HG02678 (cell line): Measurements from ENCODE around the gene PHACTR3.
A peak's percentile ranks its signal among the peaks of the same experiment; 100 is the strongest.

ENCODE experiments used
- ATAC-seq: cut with Tn5 transposase; IDR thresholded peaks from one replicate; pipeline ENCODE4 v1.9.1; 2021; ENCODE audit warnings: mild to moderate bottlenecking, moderate library complexity; ENCODE audit not compliant: unreplicated experiment

Gene PHACTR3

GRCh38 chr20:59772931-59773913 lies 168.9 kb downstream of the PHACTR3 start:
- no peak for ATAC-seq

- no peak for ATAC-seq
These were observed 169.9 kb downstream of the PHACTR3 start for GRCh38 chr20:59774204-59774641.

DNA sequence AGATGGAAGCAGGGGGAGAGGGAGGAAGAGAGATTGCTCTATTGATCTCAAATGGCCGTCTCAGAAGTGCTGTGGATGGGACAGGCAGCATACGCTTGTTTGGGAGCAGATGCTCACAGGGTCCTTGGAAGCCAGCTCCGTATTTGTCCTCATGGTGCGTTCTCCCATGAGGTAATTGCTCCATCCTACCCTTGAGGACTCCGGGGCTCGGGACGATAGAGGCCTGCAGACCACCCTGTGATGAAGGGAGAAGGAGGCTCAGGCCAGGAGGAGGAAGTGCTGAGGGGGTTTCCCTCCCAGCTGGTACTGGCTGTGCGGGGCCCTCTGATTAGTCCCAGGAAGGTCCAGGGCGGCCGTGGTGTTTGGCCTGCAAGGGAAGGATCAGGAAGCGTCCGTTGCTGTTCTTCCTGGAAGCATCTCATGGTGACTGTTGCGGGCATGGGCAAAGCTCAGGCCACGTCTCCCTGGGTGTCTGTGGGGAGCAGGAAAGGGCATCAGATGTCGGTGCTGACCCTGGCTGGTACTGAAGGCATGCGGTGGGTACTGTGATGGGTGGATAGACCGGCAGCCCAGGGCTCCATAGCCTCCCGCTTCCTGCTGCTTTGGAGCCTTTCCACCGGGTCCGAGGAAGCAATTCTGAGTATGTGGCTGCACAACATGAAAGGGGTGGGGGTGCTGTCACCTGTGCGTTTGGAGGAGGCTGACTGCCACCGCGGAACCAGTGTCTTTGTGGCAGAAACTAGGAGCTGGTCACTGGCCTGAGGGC lies 170.8 kb downstream of the PHACTR3 start:
- no peak for ATAC-seq

- ATAC-seq: no peak
These were observed 171.3 kb downstream of the PHACTR3 start for GRCh38 chr20:59775687-59776055.

- no peak for ATAC-seq
These were observed 171.8 kb downstream of the PHACTR3 start for GRCh38 chr20:59776059-59776603.

DNA sequence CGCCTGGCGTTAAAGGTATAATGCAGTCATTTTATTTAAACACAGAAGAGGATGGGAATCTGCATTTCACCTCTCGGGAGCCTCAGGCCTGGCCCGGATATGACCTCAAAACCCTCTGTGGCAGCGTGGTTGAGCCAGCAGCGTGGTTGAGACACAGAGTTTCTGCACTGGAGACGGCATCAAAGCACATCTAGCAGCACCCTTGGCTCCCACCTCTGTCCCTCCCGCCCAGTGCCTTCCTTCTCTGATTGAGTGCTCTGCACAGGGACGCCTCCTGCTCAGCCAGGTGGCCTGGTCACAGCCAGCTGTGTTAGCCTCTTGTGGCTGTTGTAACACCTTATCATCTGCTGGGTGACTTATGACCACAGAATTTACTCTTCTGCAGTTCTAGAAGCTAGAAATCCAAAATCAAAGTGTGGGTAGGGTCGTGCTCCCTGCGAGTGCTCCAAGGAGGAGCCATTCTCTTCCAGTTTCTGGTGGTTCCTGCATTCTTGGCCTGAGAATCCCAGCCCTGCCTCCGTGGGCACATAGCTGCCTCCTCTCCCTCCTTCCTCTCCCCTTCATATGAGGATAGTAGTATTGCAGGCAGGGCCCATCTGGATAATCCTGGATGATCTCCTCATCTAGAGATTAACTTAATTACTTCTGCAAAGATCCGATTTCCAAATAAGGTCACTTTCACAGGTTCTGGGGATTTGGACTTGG lies 172.4 kb downstream of the PHACTR3 start:
- no peak for ATAC-seq

- ATAC-seq: no peak
These were observed 173.0 kb downstream of the PHACTR3 start for GRCh38 chr20:59777331-59777725.

DNA sequence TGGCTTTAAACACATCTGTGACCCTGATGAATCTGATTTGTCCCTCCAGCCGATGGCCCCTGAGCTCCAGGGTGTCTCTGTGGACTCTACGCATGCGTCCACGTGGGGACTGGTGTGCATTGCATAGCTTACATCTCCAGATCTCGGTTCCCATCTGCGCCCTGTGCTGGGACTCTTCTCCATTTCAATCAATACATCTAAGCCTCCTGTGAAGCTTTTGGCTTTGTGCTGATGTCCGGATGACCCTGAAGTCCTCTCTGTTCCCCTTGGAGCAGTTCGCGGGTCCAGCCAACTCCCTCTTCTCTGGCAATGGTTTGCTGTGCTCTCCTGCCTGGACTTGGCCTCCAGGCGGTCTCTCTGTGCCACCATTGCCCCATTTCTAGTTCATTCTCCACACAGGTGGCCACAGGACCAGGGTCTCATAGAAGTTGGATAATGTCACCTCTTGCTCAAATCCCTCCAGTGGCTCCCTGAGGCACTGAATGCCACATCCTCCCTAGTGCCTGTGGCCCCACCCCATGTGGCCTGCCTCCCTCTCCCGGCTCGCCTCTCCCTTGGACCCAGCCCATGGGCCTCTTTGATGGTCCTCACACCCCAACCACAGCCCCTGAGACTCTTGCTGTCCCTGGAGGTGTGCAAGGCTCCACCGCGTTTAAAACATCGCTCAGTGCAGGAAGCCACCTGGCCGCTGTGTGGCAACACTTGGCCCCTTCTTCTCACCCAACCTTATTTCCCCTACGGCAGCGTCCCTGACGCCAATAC lies 173.7 kb downstream of the PHACTR3 start:
- ATAC-seq: no peak

- ATAC-seq: no peak
These were observed 174.4 kb downstream of the PHACTR3 start for GRCh38 chr20:59778615-59779200.

DNA sequence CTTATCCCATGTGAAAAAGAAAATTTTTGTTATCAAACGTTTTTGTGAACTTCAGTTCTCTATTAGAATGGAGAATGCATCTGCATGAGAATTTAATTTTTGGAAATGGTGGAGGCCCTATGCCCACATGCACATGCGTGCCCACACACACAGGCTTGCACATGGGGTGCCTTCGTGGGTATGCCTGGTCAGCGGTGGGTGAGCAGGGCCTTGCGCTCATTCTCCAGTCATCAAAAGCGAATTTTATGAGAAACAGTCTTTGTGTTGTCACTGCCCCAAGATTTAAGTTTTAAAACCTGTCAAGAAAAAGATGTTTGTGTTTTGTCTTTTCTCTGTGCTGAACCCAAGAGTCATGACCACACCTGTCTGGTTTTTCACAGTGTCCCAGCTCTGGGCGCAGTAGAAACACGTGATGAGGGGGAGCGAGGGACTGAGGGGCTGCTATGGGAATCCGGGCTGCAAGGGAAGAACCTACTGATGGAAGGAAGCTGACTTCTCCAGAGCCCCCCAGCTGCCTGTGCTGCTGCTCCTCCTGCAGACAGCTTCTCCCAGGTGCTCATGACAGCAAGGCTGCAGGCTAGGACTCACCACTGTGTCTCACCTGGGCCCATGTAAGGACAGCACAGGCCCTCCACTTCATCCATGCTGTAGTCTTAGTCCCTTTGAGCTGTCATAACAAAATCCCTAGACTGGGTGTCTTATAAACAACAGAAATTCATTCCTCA lies 175.5 kb downstream of the PHACTR3 start:
- no peak for ATAC-seq

- no peak for ATAC-seq
These were observed 176.3 kb downstream of the PHACTR3 start for GRCh38 chr20:59780494-59781185.

GRCh38 chr20:59781226-59781625 lies 176.9 kb downstream of the PHACTR3 start:
- ATAC-seq: no peak

GRCh38 chr20:59782986-59783640 lies 178.8 kb downstream of the PHACTR3 start:
- ATAC-seq: peak; percentile 43

GRCh38 chr20:59783641-59784010 lies 179.3 kb downstream of the PHACTR3 start:
- no peak for ATAC-seq

DNA sequence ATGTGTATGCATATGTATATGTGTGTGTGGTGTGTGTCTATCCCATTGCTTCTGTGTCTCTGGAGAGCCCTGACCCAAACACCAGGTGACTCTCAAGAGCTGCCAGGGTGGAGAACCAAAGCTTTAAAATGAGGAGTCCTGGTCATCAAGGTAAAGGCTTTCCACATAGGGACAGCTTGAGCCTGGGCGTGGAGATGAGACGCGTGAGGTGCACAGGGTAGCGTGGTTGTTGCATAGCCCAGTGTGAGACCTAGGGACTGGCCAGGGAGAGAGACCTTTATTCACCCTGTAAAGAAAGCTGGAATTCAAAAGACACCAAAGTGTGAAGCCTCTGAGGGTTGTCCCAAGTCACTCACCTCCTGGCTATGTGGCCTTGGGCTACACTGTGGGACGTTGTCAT lies 180.0 kb downstream of the PHACTR3 start:
- no peak for ATAC-seq

- no peak for ATAC-seq
These were observed 180.7 kb downstream of the PHACTR3 start for GRCh38 chr20:59784791-59785668.

DNA sequence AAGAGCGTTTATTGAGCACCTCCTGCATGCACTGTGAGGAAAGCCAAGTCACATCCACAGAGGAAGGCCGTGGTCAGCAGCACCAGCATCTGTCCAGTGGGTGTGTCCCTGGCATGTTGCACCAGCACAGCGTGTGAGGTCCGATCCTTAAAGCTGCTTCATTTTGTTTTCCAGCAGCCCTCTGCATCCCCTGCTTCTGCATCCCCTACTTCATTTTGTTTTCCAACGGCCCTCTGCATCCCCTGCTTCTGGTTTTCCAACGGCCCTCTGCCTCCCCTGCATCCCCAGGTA lies 181.3 kb downstream of the PHACTR3 start:
- no peak for ATAC-seq
